Measurements from ENCODE around the gene WSCD1. TPM values are rescaled to one million over a fixed set of nuclear protein-coding genes. Genes with fewer than 3 reads are reported as not detected.

Gene WSCD1
- total RNA-seq, 4 donors from 2014 or later, result 3.2 to 10.1 (median 5.3) TPM

DNA sequence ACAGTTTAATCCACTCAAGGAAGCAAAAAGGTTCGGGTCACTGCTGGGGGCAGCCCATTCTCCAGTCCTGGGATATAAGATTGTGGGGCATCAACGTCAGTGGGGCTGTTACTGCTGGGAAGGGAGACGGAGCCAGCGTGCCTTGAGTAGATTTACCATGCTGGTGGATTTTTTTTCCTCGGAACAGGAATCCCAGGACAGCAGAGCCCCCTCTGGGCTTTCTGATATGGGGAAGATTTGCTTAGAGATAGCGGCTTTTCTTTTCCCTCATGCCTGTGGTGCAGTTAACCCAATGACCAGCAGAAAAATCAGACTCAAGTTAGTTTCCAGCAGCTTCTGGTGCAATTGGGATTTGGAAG lies 35.4 kb downstream of the WSCD1 start:
- no peak for TF ChIP-seq EP300 (IDR thresholded peaks at IDR 0.05)
- 90% methylated on average over 2 of the region's 6 CpGs; no CpG with 5 or more reads in 1 of the 2 donors for WGBS, 2 donors (ENCODE audit: low coverage in 1 of 2)
- Histone ChIP-seq H3K4me1 (no peaks in the 10 kb centered on the region), H3K4me3 (no peak overlapping the region), H3K27ac (no peak overlapping the region), H3K36me3 (no peaks in the 10 kb centered on the region), H3K27me3 (no peaks in the 10 kb centered on the region), H3K9me3 (no peaks in the 10 kb centered on the region)
- no peak for ATAC-seq

DNA sequence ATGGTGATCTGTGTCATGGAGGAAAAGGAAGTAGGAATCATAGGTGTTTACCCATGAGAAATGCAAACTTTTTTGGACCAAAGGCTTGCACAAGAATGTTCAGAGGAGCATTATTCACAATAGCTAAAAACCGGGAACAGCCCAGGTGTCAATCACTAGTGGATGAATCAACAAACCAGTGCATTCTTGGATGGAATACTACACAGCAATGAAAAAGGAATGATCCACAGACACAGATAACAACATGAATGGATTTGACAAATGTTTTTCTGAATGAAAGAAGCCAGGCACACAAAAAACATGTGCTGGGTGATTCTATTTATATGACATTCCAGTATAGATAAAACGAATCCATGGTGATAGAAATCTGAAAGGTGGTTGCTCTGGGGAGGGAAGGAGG lies 36.0 kb downstream of the WSCD1 start:
- Histone ChIP-seq H3K27me3 (no peaks in the 10 kb centered on the region), H3K27ac (no peak overlapping the region), H3K9me3 (no peaks in the 10 kb centered on the region), H3K4me1 (no peaks in the 10 kb centered on the region), H3K4me3 (no peak overlapping the region), H3K36me3 (no peaks in the 10 kb centered on the region)
- 85 to 89% methylated on average over 2 of the region's 2 CpGs for WGBS, 2 donors (ENCODE audit: low coverage in 1 of 2)
- no peak for ATAC-seq
- no peak for TF ChIP-seq EP300 (IDR thresholded peaks at IDR 0.05)
- TF ChIP-seq POLR2AphosphoS5 (IDR thresholded peaks at IDR 0.05), result no peak
- TF ChIP-seq, protein P1, sequence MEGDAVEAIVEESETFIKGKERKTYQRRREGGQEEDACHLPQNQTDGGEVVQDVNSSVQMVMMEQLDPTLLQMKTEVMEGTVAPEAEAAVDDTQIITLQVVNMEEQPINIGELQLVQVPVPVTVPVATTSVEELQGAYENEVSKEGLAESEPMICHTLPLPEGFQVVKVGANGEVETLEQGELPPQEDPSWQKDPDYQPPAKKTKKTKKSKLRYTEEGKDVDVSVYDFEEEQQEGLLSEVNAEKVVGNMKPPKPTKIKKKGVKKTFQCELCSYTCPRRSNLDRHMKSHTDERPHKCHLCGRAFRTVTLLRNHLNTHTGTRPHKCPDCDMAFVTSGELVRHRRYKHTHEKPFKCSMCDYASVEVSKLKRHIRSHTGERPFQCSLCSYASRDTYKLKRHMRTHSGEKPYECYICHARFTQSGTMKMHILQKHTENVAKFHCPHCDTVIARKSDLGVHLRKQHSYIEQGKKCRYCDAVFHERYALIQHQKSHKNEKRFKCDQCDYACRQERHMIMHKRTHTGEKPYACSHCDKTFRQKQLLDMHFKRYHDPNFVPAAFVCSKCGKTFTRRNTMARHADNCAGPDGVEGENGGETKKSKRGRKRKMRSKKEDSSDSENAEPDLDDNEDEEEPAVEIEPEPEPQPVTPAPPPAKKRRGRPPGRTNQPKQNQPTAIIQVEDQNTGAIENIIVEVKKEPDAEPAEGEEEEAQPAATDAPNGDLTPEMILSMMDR (IDR thresholded peaks at IDR 0.05), result no peak
- TF ChIP-seq POLR2A (IDR thresholded peaks at IDR 0.05), result no peak

DNA sequence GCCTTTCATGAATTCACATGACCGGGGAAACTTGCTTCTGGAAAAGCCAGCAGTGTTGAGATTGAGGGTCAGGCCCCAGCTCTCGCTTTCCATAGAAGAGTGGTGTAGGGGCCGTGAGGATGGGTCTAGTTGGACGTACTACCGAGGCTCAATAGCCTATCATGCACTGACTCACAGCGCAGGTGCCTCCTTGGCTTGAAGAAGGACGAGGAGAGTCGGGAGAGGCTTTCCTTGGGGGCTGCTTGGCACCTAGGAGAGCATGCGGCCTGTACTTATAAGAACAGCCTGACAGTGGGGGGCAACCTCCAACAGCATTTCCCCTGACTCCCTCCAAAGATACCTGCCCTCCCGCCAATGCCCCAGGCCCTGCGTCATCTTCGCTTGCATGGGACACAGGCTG lies 37.6 kb downstream of the WSCD1 start:
- no peak for ATAC-seq
- TF ChIP-seq POLR2AphosphoS5 (IDR thresholded peaks at IDR 0.05) (no peak), EP300 (IDR thresholded peaks at IDR 0.05) (no peak), POLR2A (IDR thresholded peaks at IDR 0.05) (no peak)
- TF ChIP-seq, protein P1 (IDR thresholded peaks at IDR 0.05), result no peak
- H3K27me3 ChIP-seq, result no peaks in the 10 kb centered on the region
- no peaks in the 10 kb centered on the region for H3K9me3 ChIP-seq
- H3K27ac ChIP-seq, result no peak overlapping the region
- H3K36me3 ChIP-seq, result no peaks in the 10 kb centered on the region
- no peak overlapping the region for H3K4me3 ChIP-seq
- no peaks in the 10 kb centered on the region for H3K4me1 ChIP-seq
- WGBS, 2 donors (ENCODE audit: low coverage in 1 of 2), result 91% methylated on average over 4 to 8 of the region's 12 CpGs

DNA sequence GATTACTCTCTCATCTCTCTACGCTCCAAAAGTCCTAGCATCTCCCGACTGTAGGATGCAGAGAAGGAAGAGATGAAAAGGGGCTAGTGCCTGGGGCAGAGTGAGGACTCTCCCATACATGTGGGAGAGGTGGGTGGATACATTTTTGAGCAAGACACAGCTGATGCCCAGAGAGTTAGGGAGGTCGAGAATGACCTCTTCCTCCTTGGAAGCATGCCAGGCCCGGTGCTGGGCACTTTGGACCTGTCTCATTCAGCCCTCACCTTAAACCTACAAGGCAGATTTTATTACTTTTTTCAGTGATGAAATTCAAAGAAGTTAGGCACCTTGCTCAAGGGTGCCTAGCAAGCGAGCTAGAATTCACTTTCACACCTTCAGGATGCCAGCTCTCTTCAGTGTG lies 38.2 kb downstream of the WSCD1 start:
- 57 to 77% methylated on average over 3 of the region's 5 CpGs for WGBS, 2 donors (ENCODE audit: low coverage in 1 of 2)
- no peak overlapping the region for H3K4me3 ChIP-seq
- no peaks in the 10 kb centered on the region for H3K27me3 ChIP-seq
- no peaks in the 10 kb centered on the region for H3K9me3 ChIP-seq
- no peaks in the 10 kb centered on the region for H3K4me1 ChIP-seq
- TF ChIP-seq EP300 (IDR thresholded peaks at IDR 0.05) (no peak), POLR2A (IDR thresholded peaks at IDR 0.05) (no peak)
- no peak for ATAC-seq
- no peak overlapping the region for H3K27ac ChIP-seq
- H3K36me3 ChIP-seq, result no peaks in the 10 kb centered on the region

DNA sequence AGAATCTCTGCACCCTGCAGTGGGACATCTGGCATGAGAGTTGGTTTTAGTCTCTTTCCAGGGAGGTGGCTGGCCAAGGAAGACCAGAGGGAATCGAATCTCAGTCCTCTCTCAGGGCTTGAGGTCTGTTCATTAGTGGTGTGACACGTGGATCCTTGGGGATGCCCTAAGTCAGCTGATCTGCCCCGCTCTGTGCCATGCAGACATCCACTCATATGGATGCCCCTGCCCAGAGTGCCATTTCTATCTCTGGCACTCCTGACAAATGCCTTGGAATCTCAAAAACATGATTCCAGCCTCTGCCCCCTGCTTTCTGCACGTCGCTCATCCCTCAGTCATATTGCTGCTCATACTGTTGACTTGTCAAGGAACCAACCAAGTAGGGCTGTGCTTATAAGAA lies 38.8 kb downstream of the WSCD1 start:
- H3K4me3 ChIP-seq, result no peak overlapping the region
- H3K9me3 ChIP-seq, result no peaks in the 10 kb centered on the region
- ATAC-seq, result no peak
- TF ChIP-seq POLR2A (IDR thresholded peaks at IDR 0.05), result no peak
- no peak for TF ChIP-seq POLR2AphosphoS5 (IDR thresholded peaks at IDR 0.05)
- TF ChIP-seq, protein P1 (IDR thresholded peaks at IDR 0.05), result no peak
- TF ChIP-seq EP300 (IDR thresholded peaks at IDR 0.05), result no peak
- no peaks in the 10 kb centered on the region for H3K4me1 ChIP-seq
- H3K27me3 ChIP-seq, result no peaks in the 10 kb centered on the region
- H3K36me3 ChIP-seq, result no peaks in the 10 kb centered on the region
- WGBS, 2 donors (ENCODE audit: low coverage in 1 of 2), result 84 to 93% methylated on average over 3 of the region's 5 CpGs
- H3K27ac ChIP-seq, result no peak overlapping the region

DNA sequence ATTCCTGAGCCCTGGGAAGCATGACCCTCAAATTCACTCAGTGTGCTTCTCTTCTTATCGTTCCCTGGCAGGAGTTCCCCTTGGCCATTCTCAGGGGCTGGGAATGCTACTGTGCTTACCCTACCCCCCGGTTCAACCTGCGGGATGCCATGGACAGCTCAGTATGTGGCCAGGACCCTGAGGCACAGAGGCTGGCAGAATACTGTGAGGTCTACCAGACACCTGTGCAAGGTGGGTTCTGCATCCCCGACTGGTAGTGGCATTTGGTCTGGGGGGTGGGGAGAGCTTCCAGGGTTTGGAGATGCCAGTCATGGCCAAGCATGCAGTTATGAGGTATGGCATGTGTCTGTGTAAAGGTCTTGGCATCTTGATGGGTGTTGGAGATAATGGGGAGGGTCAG lies 39.4 kb downstream of the WSCD1 start:
- Histone ChIP-seq H3K9me3 (no peaks in the 10 kb centered on the region), H3K4me1 (no peaks in the 10 kb centered on the region), H3K36me3 (no peaks in the 10 kb centered on the region), H3K27ac (no peak overlapping the region), H3K27me3 (no peaks in the 10 kb centered on the region), H3K4me3 (no peak overlapping the region)
- no peak for ATAC-seq
- TF ChIP-seq POLR2AphosphoS5 (IDR thresholded peaks at IDR 0.05) (no peak), EP300 (IDR thresholded peaks at IDR 0.05) (no peak), POLR2A (IDR thresholded peaks at IDR 0.05) (no peak)
- TF ChIP-seq, protein P1 (IDR thresholded peaks at IDR 0.05), result no peak
- WGBS, 2 donors (ENCODE audit: low coverage in 1 of 2), result 86 to 100% methylated on average over 1 of the region's 4 CpGs

Measured in gastroesophageal sphincter (tissue), 4 donors.